Keratinocyte (primary cell): ENCODE data around the gene SLC39A11.

ENCODE experiments used
- EZH2 ChIP-seq: IDR thresholded peaks from one replicate; pipeline ENCODE4 v1.6.1; 2012; ENCODE audit warnings: inconsistent platforms, mild to moderate bottlenecking, low read length, moderate library complexity
- TF ChIP-seq, protein P1 (sequence below), 3 experiments: IDR thresholded peaks in 1 of 3; conservative IDR thresholded peaks in 1 of 3; optimal IDR thresholded peaks in 1 of 3; 2 replicates in 2 of 3; 3 replicates in 1 of 3; pipeline versions ENCODE3 to v1.5.1; 2011; ENCODE audit warnings: low read length in 3 of 3, mild to moderate bottlenecking in 3 of 3, moderate library complexity in 2 of 3, control low read depth in 1 of 3, inconsistent platforms in 1 of 3; ENCODE audit not compliant: insufficient read depth in 2 of 3; ENCODE audit errors: extremely low read depth in 1 of 3

DNA sequence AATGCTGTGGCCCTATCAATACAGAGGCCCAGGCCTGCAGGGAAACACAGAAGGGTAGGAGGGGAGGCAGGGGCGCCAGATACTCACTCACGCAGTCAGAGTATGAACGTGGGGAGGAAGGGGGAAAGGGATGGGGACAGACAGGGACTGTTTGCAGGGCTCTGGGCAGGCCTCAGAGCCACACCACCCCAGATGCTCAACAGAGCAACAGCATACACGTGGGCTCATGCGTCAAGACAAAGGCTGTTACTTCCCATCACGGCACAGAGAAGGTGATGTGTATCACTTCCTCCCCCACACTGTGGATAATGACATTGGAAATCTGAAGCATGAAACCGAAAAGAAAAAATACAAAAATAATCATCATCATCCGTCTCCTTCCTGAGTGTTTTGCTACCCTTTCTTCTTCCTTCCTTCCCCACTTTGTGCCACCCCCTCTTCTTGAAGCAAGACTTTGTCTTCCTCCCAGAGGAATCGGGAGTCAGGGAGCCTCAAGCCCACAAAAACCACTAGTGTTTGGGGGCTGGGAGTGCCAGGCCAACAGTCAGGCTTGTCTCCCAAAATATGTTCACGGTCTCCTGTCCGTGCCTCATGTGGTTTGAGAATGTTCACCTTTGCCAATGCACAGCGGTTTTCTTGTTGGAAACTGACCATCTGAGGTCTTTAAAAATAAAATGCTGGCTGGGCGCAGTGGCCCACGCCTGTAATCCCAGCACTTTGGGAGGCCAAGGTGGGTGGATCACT, 20.1 kb downstream of the SLC39A11 start:
- TF ChIP-seq, protein P1, sequence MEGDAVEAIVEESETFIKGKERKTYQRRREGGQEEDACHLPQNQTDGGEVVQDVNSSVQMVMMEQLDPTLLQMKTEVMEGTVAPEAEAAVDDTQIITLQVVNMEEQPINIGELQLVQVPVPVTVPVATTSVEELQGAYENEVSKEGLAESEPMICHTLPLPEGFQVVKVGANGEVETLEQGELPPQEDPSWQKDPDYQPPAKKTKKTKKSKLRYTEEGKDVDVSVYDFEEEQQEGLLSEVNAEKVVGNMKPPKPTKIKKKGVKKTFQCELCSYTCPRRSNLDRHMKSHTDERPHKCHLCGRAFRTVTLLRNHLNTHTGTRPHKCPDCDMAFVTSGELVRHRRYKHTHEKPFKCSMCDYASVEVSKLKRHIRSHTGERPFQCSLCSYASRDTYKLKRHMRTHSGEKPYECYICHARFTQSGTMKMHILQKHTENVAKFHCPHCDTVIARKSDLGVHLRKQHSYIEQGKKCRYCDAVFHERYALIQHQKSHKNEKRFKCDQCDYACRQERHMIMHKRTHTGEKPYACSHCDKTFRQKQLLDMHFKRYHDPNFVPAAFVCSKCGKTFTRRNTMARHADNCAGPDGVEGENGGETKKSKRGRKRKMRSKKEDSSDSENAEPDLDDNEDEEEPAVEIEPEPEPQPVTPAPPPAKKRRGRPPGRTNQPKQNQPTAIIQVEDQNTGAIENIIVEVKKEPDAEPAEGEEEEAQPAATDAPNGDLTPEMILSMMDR (optimal IDR thresholded peaks at IDR 0.05 in 1 of 3, IDR thresholded peaks at IDR 0.05 in 1 of 3, conservative IDR thresholded peaks at IDR 0.05 in 1 of 3; ENCODE audit: extremely low read depth in 1 of 3, insufficient read depth in 2 of 3, low read length in 3 of 3) = no peak
- no peak for TF ChIP-seq EZH2
